ENCODE data around the gene NHLRC4.

NHLRC4 gene

GRCh38 chr16:580141-580945 lies 13.5 kb downstream of the NHLRC4 start:
- no peak overlapping the region for H3K27ac Mint-ChIP-seq
- peaks cover 2% of the 10 kb centered on the region for H3K27me3 Mint-ChIP-seq
- no peak overlapping the region for H3K4me3 Mint-ChIP-seq
- H3K4me1 Mint-ChIP-seq, result peaks cover 12% of the 10 kb centered on the region
- no peak for ATAC-seq
- H3K9me3 Mint-ChIP-seq, result no peaks in the 10 kb centered on the region
- peaks cover 7% of the 10 kb centered on the region for H3K36me3 Mint-ChIP-seq

- no peak for ATAC-seq
- peaks cover 7% of the 10 kb centered on the region for H3K36me3 Mint-ChIP-seq
Observed at GRCh38 chr16:580946-581498, 14.2 kb downstream of the NHLRC4 start.

GRCh38 chr16:582218-582613 lies 15.4 kb downstream of the NHLRC4 start:
- H3K4me3 Mint-ChIP-seq, result no peak overlapping the region
- no peak for ATAC-seq
- no peaks in the 10 kb centered on the region for H3K36me3 Mint-ChIP-seq
- peaks cover 11% of the 10 kb centered on the region for H3K27me3 Mint-ChIP-seq
- H3K4me1 Mint-ChIP-seq, result peaks cover 16% of the 10 kb centered on the region
- no peak overlapping the region for H3K27ac Mint-ChIP-seq
- H3K9me3 Mint-ChIP-seq, result no peaks in the 10 kb centered on the region

More at GRCh38 chr16:580946-581498, 14.2 kb downstream of the NHLRC4 start:
- Mint-ChIP-seq H3K27ac (no peak overlapping the region), H3K4me3 (no peak overlapping the region), H3K4me1 (peaks cover 18% of the 10 kb centered on the region), H3K9me3 (no peaks in the 10 kb centered on the region), H3K27me3 (peaks cover 9% of the 10 kb centered on the region)

- H3K27ac Mint-ChIP-seq, result no peak overlapping the region
- H3K4me1 Mint-ChIP-seq, result peaks cover 20% of the 10 kb centered on the region
- H3K4me3 Mint-ChIP-seq, result no peak overlapping the region
- H3K27me3 Mint-ChIP-seq, result peaks cover 11% of the 10 kb centered on the region
- H3K9me3 Mint-ChIP-seq, result no peaks in the 10 kb centered on the region
- ATAC-seq, result no peak
- H3K36me3 Mint-ChIP-seq, result no peaks in the 10 kb centered on the region
Observed at GRCh38 chr16:582614-583331, 16.0 kb downstream of the NHLRC4 start.

GRCh38 chr16:583470-583814 lies 16.6 kb downstream of the NHLRC4 start:
- Mint-ChIP-seq H3K9me3 (no peaks in the 10 kb centered on the region), H3K4me1 (peaks cover 24% of the 10 kb centered on the region)

GRCh38 chr16:583815-584591 lies 17.2 kb downstream of the NHLRC4 start:
- H3K9me3 Mint-ChIP-seq, result no peaks in the 10 kb centered on the region
- no peak for ATAC-seq
- peaks cover 11% of the 10 kb centered on the region for H3K27me3 Mint-ChIP-seq
- no peak overlapping the region for H3K4me3 Mint-ChIP-seq
- peaks cover 22% of the 10 kb centered on the region for H3K4me1 Mint-ChIP-seq
- H3K27ac Mint-ChIP-seq, result no peak overlapping the region
- H3K36me3 Mint-ChIP-seq, result no peaks in the 10 kb centered on the region

More at GRCh38 chr16:583470-583814, 16.6 kb downstream of the NHLRC4 start:
- peaks cover 11% of the 10 kb centered on the region for H3K27me3 Mint-ChIP-seq
- H3K36me3 Mint-ChIP-seq, result no peaks in the 10 kb centered on the region
- ATAC-seq, result no peak
- no peak overlapping the region for H3K4me3 Mint-ChIP-seq
- H3K27ac Mint-ChIP-seq, result no peak overlapping the region

- peaks cover 22% of the 10 kb centered on the region for H3K4me1 Mint-ChIP-seq
- no peaks in the 10 kb centered on the region for H3K9me3 Mint-ChIP-seq
- peaks cover 11% of the 10 kb centered on the region for H3K27me3 Mint-ChIP-seq
- no peak for ATAC-seq
- H3K27ac Mint-ChIP-seq, result peak overlapping the region; percentile 58
- no peaks in the 10 kb centered on the region for H3K36me3 Mint-ChIP-seq
- H3K4me3 Mint-ChIP-seq, result no peak overlapping the region
Observed at GRCh38 chr16:585351-585750, 18.5 kb downstream of the NHLRC4 start.

GRCh38 chr16:586047-586644 lies 19.3 kb downstream of the NHLRC4 start:
- Mint-ChIP-seq H3K36me3 (no peaks in the 10 kb centered on the region), H3K4me3 (no peak overlapping the region), H3K4me1 (peaks cover 30% of the 10 kb centered on the region), H3K27ac (peak overlapping the region; percentile 58), H3K27me3 (peaks cover 11% of the 10 kb centered on the region), H3K9me3 (no peaks in the 10 kb centered on the region)
- ATAC-seq, result no peak

- ATAC-seq, result no peak
- H3K27ac Mint-ChIP-seq, result no peak overlapping the region
Observed at GRCh38 chr16:586645-587590, 20.1 kb downstream of the NHLRC4 start.

GRCh38 chr16:588639-588888 lies 21.8 kb downstream of the NHLRC4 start:
- peaks cover 53% of the 10 kb centered on the region for H3K4me1 Mint-ChIP-seq
- H3K36me3 Mint-ChIP-seq, result no peaks in the 10 kb centered on the region
- H3K9me3 Mint-ChIP-seq, result no peaks in the 10 kb centered on the region
- H3K27me3 Mint-ChIP-seq, result peaks cover 11% of the 10 kb centered on the region
- H3K27ac Mint-ChIP-seq, result peak overlapping the region; percentile 99
- peak overlapping the region; percentile 90 for H3K4me3 Mint-ChIP-seq
- peak; percentile 10 for ATAC-seq

More at GRCh38 chr16:586645-587590, 20.1 kb downstream of the NHLRC4 start:
- H3K4me1 Mint-ChIP-seq, result peaks cover 36% of the 10 kb centered on the region
- peaks cover 11% of the 10 kb centered on the region for H3K27me3 Mint-ChIP-seq
- peak overlapping the region; percentile 90 for H3K4me3 Mint-ChIP-seq
- no peaks in the 10 kb centered on the region for H3K9me3 Mint-ChIP-seq
- no peaks in the 10 kb centered on the region for H3K36me3 Mint-ChIP-seq

- H3K4me1 Mint-ChIP-seq, result peaks cover 58% of the 10 kb centered on the region
Observed at GRCh38 chr16:588889-589657, 22.3 kb downstream of the NHLRC4 start.

GRCh38 chr16:589658-590187 lies 22.9 kb downstream of the NHLRC4 start, which contains the start of gene RAB40C:
Gene RAB40C, plus strand, starts transcription at chr16:590066. Its CDS starts 226 bp downstream, at chr16:590292.
- Mint-ChIP-seq H3K9me3 (no peaks in the 10 kb centered on the region), H3K27me3 (peaks cover 11% of the 10 kb centered on the region), H3K4me3 (peak within 1 kb of the TSS; percentile 90), H3K36me3 (no peaks in the 10 kb centered on the region), H3K27ac (peak within 1 kb of the TSS; percentile 99), H3K4me1 (peaks cover 65% of the 10 kb centered on the region)
- peak; percentile 94 for ATAC-seq

More at GRCh38 chr16:588889-589657, 22.3 kb downstream of the NHLRC4 start:
- Mint-ChIP-seq H3K36me3 (no peaks in the 10 kb centered on the region), H3K27ac (peak overlapping the region; percentile 99), H3K9me3 (no peaks in the 10 kb centered on the region), H3K27me3 (peaks cover 11% of the 10 kb centered on the region), H3K4me3 (peak overlapping the region; percentile 90)
- peak; percentile 90 for ATAC-seq

- Mint-ChIP-seq H3K27me3 (peaks cover 9% of the 10 kb centered on the region), H3K9me3 (no peaks in the 10 kb centered on the region), H3K4me3 (peak overlapping the region; percentile 82), H3K36me3 (no peaks in the 10 kb centered on the region), H3K27ac (peak overlapping the region; percentile 99), H3K4me1 (peaks cover 69% of the 10 kb centered on the region)
- no peak for ATAC-seq
Observed at GRCh38 chr16:590188-590814, 23.5 kb downstream of the NHLRC4 start.

Measured in stimulated activated memory B cell treated with anti-CD40 and anti-IgM and Interleukin-4, amounts not matched to agents 10 μg/mL and 1 μg/mL and 100 μg/mL, for 72 hours (primary cell).